ENCODE measurements around the gene RNF41.
"Not testable (repeated sequence)": the region's sequence is repeated elsewhere in the genome, so short reads cannot be mapped to it uniquely, and the experiment has no call there.

Gene RNF41

DNA sequence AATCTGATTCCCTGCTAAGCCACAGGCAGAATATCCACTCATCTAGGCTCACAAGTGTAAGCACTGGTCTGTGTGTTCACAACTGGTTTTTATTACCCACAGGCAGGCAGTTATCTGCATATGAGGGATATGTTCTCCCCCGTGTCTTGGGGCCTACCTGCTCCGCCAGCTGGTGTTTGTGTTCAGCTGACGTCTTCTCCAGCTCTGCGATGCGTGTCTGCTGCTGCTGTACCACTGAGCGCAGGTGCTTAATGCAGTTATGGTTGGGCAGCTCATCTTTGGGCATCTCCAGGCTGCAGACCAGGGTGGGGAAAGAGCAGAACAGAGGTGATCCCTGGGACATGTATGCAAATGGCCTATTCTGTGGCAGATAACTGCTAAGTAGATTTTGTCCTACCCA lies 13.7 kb downstream of the RNF41 start:
- DNase-seq (ENCODE audit: low read depth in 3 of 3) = no peak

DNA sequence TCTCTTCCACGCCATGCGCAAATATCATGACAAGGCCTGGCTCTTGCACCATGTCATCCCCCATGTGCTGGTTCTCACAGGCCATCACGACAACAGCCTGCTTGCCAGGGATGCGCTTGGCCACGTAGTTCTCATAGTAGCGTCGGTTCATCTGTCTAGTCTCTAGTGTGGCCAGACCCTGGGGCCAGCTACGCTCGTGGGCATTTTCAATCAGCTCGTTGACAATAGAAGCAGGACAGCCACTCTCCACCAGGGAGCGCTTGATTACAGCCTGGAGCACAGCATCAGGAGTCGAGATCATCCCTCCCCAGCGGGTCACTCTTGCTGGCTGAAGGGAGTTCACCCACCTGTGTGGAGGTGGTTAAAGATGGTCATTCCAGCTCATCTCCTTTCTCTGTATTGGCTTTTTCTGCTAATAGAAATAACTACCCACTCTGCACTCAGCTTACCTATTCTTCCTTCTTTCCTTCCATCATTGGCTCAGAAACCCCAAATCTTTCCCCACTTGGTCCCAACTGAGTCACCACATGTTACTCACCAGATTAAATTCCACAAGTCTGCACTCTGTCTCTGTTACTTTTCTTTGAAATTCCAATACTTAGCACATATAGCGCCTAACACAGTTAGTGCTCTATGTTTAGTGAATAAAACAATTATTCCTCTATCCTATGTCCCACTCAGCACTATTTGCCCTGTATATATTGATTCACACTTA lies 15.1 kb downstream of the RNF41 start:
- peak in 1 of 3 experiments; percentile 33 for DNase-seq (ENCODE audit: low read depth in 3 of 3)

DNA sequence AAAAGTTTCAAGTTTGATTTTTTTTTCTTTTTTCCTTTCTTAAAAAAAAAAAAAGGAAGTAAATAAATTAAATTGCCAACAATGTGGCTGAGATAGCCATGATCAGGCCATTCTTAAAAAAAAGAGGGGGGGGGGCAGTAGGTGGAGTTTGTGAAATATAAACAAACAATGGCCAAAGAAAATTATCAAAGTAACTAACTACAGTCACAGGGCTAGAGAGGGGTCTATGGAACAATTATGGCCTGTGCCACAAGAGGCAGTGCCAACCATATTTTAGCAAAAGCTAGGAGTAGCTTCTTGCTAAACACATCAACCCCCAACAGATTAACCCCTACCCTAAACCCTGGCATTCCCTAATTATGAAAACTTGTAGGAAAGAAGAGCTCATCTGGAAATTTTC lies 16.3 kb downstream of the RNF41 start:
- no peak for DNase-seq (ENCODE audit: low read depth in 3 of 3)

DNA sequence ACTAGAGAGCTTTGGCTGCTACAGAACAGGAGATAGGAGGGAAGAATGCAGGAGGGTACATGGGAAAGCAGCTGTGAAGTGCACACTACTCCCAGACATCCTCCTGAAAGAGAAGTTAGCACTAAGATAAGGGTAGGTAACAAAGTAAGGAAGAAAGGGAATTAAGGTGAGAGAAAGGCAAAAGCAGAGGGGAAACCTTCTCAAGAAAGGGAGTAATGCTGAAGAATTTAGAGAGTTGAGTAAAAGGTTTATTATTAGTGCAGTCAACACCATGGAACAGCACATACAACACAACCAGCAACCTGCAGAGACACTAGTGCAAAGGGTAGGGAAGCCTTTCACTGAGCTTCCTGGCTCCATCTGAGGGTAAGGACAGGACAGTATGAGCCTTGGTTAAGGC lies 17.4 kb downstream of the RNF41 start:
- DNase-seq (ENCODE audit: low read depth in 3 of 3) = no peak

DNA sequence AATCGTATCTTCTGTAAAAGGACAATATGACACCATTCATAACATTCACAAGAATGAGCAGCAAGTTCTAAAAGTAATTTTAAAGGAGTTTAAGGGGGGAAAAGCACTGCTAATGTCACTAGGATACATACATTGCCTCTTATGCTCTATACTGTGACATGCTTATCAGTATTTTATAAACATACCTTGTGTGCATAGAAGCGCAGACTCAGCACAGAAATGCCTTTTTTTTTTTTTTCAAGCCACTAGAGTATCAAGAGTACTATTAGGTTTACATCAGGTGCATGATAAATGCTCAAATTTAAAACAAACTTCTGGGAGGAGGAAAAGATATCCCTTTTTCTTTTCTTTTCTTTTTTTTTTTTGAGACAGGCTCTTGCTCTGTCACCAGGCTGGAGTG lies 18.9 kb downstream of the RNF41 start:
- DNase-seq (ENCODE audit: low read depth in 3 of 3) = no peak

DNA sequence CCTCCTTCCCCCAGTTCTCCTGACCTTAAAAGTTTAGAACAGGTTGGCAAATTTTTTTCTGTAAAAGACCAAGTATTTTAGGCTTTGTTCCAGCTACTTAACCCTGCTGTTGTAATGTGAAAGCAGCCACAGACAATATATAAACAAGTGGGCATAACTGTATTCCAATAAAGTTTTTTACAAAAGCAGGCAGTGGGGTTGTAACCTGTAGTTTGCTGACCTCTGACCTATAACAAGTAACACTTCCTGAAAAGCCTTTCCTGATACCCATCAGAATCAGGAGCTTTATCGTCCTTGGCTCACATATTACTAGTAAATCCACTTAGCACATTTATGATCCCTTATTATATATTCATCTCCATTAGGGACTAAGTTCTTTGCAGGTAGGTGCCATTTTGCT lies 19.4 kb downstream of the RNF41 start:
- DNase-seq (ENCODE audit: low read depth in 3 of 3) = no peak

DNA sequence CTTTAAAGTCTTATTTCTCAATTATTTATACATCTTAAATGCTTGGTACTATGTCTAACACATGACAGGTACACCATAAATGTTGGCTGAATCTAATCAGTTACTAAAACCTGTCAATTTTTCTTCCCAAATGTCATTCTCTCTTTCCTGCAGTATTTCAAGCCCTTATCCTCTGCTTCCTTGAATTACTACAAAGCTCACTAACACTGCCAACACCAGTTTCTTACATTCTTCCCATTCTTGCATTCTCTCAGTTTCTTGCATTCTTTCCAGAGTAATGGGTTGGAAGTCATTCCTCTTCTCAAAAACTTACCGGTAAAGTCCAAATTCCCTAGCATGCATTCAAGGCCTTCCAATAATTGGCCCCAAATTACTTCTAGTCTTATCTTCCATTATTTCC lies 22.9 kb downstream of the RNF41 start:
- no peak for DNase-seq (ENCODE audit: low read depth in 3 of 3)

DNA sequence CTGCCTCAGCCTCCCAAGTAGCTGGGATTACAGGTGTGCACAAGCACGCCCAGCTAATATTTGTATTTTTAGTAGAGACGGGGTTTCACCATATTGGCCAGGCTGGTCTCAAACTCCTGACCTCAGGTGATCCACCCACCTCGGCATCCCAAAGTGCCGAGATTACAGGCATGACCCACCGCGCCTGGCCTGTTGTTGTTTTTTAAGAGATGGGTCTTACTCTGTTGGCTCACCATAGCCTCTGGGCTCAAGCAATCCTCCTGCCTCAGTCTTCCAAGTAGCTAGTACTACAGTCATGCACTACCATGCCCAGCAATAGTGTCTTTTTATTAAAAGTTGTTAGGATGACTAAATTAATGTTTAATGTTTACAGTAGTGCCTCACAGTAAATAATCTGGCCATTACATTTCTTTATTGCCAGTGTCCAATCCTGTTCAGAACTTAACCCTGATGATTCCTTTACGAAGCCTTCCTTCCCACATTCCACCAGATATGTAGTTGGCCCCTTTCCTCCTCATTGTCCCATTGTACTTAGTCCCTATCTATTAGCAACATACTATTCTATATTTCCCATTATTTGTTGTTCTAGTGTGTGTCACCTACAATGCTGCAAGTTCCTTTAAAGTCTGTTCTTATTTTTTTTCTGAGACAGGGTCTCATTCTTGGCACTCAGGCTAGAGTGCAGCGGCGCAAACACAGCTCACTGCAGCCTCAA lies 23.6 kb downstream of the RNF41 start:
- DNase-seq (ENCODE audit: low read depth in 3 of 3) = no peak

DNA sequence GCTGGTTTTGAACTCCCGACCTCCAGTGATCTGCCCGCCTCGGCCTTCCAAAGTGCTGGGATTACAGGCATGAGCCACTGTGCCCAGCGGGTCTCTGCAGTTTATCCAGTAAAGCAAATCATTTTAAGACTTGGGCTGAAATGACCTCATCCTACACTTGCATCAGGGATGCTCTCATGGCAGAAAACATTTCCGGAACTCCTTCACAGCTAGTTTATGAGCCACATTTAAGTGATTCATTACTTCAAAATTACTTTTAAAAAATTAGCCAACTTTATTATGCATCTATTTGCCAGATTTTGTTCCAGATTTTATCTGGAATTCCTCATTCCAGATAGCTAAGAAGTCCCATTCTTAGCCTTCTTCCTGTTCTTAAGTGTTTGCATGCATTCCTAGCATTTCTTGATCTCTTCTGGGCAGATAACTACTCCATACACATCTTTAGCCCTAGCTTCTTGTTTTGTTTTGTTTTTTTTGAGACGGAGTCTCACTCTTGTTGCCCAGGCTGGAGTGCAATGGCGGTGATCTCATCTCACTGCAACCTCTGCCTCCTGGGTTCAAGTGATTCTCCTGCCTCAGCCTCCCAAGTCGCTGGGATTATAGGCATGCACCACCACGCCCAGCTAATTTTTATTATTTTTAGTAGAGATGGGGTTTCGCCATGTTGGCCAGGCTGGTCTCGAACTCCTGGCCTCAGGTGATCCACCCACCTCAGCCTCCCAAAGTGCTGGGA lies 24.7 kb downstream of the RNF41 start:
- DNase-seq (ENCODE audit: low read depth in 3 of 3) = not testable (repeated sequence)

DNA sequence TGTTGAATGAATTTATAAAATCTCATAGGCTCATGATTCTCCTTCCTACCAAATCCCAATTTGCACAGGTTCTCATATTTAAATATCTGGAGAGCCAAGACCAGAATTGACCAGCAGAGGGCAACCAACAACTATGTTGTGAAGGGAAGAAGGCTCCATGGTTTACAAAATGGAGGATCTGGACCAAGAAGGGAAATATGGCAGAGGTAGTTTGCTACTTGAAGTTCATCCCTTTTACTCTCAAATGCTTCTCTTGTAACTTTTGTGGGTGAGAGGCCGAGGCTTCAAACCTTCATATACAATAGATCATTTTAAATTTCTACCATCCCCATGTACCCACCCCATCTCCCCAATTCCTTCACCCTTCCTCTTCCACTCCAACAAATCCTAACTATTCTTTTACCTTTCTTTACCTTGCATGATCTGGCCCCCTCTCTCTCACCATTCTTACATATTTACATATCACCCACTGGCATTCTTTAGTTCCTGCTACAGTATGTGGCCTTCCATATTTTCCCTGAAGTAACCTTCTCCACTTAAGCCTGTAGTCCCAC lies 28.6 kb downstream of the RNF41 start:
- DNase-seq (ENCODE audit: low read depth in 3 of 3) = peak; percentile 47 to 78 (median 60)

DNA sequence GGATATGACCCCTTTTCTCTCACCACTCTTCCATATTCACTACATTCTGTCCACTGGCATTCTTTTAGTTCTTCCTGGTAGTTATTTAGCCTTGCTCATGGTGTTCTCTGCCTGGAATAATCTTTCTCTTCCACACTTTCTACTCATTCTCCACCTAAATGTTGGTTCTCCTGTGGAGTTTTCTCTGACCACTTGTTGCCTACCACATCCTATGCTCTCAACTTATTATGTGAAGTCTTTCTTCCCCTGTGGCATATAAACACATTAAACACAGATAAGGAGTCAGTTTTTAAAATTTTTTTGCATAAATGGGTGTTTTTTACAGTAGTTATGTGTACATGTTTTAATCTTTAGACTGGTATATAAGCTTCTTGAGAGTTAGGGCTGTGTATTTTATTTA lies 29.1 kb downstream of the RNF41 start:
- DNase-seq (ENCODE audit: low read depth in 3 of 3) = no peak

DNA sequence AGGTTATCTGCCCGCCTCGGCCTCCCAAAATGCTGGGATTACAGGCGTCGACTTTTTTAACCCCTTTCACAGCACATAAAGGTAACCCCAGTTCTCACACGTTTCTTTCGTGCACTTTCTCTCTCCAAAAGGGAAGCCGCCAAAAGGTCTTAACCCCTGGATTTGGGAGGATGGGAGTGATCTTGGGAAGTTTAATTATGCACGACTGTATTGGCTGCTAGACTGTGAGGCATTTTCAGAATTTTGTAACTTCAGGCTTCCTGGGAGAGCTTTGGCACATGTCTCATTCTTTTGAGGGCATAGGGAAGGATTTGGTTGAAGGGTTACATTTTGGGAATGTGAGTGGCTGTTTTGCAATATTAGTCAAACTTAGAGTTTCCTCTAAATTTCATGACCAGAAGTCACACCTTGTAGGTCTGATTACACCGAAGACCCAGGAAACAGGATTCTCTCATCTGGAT lies 31.0 kb downstream of the RNF41 start:
- no peak for DNase-seq (ENCODE audit: low read depth in 3 of 3)

DNA sequence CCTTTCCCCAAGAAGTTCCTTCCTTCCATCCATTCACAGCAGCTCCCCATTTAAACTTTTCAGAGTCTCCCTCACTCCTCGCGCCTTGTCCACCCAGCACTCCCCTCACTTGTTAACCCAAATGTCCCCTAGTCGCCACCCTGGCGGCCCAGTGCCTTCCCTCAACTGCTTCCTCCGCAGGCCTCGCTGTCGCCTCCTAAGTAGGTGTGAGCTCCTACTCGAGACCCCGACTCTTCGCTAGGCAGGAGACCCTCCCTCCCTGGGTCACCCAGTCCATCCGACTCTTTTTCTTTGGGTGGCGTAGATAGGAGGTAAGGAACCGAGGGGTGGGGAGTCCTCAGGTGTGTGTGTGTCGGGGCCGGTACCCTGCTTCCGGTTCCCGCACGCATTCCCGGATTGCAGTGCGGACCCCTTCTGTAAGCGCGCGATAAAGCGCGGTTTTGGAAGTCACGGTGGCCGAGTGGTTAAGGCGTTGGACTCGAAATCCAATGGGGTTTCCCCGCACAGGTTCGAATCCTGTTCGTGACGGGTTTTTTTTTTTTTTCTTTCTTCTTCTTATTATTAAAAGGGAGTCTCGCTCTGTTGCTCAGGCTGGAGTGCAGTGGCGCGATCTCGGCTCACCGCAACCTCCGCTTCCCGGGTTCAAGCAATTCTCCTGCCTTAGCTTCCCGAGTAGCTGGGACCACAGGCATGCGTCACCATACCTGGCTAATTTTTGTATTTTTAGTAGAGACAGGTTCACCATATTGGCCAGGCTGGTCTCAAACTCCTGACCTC lies 31.6 kb downstream of the RNF41 start:
- peak; percentile 81 to 91 (median 91) for DNase-seq (ENCODE audit: low read depth in 3 of 3)

DNA sequence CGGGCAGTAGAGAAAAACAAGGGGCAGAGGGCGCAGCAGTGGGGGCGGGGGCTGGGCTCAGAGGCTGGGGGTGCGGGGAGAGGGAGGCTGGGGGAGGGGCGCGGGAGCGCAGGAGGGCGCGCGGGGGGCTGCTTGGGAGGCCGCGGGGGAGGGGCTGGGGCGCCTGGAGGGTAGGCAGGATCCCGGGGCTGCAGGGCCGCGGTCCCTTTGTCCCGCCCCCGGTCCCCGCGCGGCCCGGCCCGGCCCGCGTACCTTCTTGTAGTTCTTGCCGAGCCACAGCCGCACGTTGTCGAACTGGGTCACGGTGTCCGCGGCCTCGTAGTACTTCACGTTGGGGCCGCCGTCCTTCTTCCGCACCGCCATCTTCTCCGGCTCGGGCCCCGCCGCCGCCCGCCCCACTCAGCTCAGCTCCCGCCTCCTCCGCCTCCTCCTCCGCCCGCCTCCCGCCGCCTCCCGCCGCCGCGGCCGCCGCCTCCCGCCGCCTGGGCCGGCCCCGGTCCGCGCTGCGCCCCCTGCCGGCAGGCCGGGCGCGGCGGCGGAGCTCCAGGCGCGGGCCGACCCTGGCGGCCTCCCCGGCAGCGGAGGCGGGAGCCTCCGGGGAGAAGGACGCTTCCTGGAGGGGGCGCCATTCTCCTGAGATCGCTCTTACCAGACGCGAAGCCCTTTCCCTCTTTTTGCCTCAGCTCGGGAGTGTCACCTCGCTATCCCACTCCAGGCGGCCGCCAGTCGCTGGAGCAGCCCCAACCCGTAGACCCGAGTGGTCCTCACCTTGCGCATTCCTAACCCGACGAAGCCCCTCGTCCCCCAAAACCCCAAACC lies 32.4 kb downstream of the RNF41 start, which contains the start of gene SMARCC2:
Gene SMARCC2, minus strand, starts transcription at position 385 of the 819 bp plus-strand sequence. Its CDS starts 22 bp downstream, at position 363.
- DNase-seq (ENCODE audit: low read depth in 3 of 3) = peak; percentile 68 to 83 (median 75)

DNA sequence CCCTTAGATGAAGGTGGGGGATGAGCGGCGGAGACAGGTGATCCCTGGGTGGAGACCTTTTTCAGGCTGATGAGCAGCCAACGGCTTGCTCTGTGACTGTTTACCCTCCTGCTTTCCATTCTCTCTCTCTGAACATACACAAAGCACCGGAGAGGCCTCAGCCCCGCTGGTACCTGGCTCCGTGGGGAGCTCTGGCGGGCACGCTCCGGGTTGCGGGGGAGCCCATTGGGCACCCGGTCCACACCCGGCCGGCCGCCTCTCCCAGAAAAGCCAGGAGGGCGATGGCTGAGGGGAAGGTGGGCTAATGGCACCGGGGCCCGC lies 33.0 kb downstream of the RNF41 start:
- DNase-seq (ENCODE audit: low read depth in 3 of 3) = no peak

DNA sequence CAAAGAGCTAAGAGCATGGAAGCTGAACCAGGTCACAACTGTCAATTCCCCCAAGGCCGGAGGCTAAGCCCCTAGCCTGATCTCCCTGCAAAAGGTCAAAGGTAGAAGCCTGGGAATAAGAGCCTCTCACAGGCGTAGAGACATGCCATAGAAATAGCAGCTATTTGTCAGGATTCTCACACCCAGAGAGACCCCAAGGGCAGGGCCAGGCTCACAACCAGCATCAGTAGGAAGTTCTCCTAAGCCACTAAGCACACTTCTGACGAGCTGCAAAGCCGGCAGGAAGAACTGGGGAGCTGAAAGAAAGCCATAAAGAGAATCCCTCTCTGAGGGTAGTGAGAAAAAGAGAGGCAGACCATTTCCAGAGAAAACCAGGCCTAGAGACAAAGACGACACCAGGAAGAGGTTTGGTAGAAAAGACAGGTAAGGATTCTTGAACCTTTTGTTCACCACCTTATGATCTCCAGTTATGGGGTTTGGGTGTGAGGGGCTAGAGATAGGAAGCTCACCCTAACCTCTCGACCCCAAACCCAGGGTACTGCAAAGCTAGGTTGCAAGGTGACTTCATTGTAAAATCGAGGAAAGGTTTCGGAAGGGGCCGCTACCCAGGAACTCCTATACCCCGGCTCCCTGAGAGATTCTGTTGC lies 33.5 kb downstream of the RNF41 start:
- DNase-seq (ENCODE audit: low read depth in 3 of 3) = no peak

DNA sequence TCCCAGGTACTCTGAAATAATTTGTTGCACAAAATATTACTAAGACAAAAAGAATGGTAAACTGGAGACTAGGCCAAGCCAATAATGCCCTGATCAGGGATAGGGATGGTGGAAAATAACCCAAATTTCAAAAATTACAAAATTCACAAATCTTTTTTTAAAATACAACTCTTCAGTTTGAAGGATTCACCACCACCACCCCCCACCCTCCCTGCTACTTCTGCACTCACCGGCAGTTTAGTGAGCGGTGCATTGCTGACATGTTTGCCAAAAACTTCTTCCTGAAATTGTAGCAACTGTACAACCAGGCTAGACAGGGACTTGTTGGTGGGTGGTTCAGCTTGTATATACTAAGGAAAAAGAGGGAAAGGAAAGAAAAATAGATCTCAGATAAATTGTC lies 34.8 kb downstream of the RNF41 start:
- no peak for DNase-seq (ENCODE audit: low read depth in 3 of 3)

DNA sequence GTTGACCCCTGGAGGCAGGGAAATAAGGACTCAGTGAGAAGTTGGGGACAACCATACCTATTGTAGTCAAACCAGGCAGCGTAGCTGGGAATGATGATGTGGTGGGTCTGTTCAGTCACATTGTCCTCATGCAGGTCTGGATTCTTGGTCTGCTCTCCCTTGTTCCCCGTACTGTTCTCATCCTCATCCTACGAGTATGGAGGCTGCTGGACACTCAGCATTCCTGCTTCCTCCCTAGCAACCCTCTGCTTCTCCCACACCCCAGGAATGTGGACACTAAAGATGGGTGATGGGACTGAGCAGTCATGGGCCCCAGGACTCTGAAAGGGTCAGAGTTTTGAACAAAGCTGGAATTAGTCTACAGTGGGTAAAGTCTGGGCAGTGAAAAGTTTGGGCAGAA lies 43.4 kb downstream of the RNF41 start:
- no peak for DNase-seq (ENCODE audit: low read depth in 3 of 3)

DNA sequence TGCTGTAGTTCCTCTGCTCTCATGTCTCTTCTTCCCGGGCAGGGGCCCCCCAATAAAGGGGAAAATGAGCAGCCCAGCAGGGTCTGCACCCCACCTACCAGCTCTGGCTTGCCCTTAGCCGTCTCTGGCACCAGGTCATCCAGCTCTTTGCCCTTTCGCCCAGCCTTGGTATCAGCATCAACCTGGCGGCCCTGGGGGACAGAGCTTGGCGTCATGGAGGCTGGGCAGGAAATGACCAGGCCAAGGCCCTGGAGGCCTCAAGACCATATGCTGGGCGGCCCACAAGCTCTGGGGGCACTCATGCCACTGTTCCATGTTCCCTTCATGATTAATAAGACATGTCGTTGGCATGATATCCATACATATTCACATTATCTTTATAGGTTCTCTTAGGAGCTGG lies 48.9 kb downstream of the RNF41 start:
- no peak for DNase-seq (ENCODE audit: low read depth in 3 of 3)

DNA sequence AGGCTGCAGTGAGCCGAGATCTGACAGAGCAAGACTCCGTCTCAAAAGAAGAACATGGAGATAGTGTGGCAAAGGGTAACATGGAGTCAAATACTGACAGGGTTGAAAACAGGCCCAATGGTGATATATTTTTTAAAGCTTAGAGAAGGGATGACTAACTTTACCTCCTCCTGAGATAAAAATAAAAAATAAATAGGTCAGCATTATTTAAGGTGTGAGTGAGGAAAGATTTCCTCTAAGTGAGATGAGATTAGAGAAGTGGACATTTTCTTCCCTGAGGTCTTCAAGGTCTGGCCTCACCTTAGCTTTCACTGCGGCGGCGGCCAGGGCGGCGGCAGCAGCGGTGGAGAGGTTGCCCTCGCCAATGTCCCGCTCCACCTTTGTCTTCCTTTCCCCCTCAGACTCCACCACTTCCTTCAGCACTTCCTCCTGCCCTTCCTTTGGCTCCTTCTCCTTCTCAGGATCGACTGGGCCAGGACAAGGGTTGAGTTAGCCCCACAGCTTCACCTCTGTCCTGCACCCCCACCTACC lies 52.4 kb downstream of the RNF41 start:
- DNase-seq (ENCODE audit: low read depth in 3 of 3) = no peak

All from stimulated activated CD4-positive, alpha-beta T cell treated with anti-CD3 and anti-CD28 coated beads, TNF-alpha, amount 100 ng/mL, for 24 hours (primary cell).